Brain microvascular endothelial cell (primary cell): Measurements from ENCODE around the gene CFB.

Experiments
- DNase-seq: peaks from one replicate; pipeline ENCODE4 v3.0.0-alpha.2; 2020
- H3K27ac ChIP-seq: fragments of 250-450 bp; sonication (Bioruptor Pico); 2 replicates; pipeline ENCODE4 v1.5.1; 2020; ENCODE audit warnings: mild to moderate bottlenecking, moderate library complexity
- H3K27me3 ChIP-seq: fragments of 250-450 bp; sonication (Bioruptor Pico); replicated peaks from 2 replicates; pipeline ENCODE4 v1.5.1; 2020; ENCODE audit warnings: mild to moderate bottlenecking
- H3K36me3 ChIP-seq: fragments of 250-450 bp; sonication (Bioruptor Pico); replicated peaks from 2 replicates; pipeline ENCODE4 v1.5.1; 2020; ENCODE audit warnings: mild to moderate bottlenecking
- H3K4me3 ChIP-seq: 2 replicates; pipeline ENCODE4 v1.5.1; 2011; ENCODE audit warnings: low read depth, mild to moderate bottlenecking, control low read depth, low read length, moderate library complexity
- CTCF ChIP-seq: IDR thresholded peaks from 2 replicates; pipeline ENCODE4 v1.5.1; 2011; ENCODE audit warnings: low read depth, mild to moderate bottlenecking, moderate library complexity, low read length, control low read depth, inconsistent platforms; ENCODE audit errors: missing control alignments
- in situ Hi-C: cut with HindIII; loops from 2 replicates; pipeline ENCODE4 v1.10.0; 2017; ENCODE audit warnings: low sequenced_read_pairs, low pct_ligation_motif_present

CFB gene

DNA sequence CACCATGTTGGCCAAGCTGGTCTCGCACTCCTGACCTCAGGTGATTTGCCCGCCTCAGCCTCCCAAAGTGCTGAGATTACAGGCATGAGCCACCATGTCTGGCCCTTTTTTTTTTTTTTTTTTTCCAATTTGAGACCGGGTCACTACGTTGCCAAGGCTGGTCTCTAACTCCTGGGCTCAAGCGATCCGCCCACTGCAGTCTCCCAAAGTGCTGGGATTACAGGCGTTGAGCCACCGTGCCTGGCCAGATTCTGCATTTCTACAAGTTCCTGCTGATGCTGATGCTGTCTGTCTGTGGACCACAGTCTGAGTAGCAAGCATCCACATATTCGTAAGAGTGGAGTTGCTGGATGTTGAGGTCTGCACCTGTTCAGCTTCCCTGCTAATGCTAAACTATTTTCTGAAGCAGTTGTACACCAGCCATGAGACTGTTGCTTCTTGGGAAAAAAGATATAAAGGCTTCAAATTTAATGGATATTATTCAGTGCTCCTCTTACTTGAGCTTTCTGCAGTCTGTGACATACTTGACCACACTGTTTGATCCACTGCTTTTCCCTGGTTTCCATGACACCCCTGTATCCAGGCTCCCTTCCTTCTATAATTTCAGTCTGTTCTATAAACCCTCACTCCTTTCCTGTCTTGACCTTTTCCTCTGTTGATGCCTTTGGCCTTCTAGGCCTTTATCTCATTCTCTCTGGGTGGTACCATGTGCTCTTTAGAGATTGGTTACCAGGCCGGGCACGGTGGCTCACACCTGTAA is 33.9 kb upstream of the CFB start:
- Histone ChIP-seq H3K27ac (peak overlapping the region; percentile 97), H3K27me3 (no peaks in the 10 kb centered on the region), H3K36me3 (no peaks in the 10 kb centered on the region), H3K4me3 (no peak overlapping the region)
- in situ Hi-C loops = no loop called here
- no peak for DNase-seq
- TF ChIP-seq CTCF = no peak

- DNase-seq = no peak
- H3K27me3 ChIP-seq = no peaks in the 10 kb centered on the region
- no peak overlapping the region for H3K27ac ChIP-seq
- no peaks in the 10 kb centered on the region for H3K36me3 ChIP-seq
- H3K4me3 ChIP-seq = no peak overlapping the region
- TF ChIP-seq CTCF = no peak
- in situ Hi-C loops = no loop called here
Measured at GRCh38 chr6:31915351-31915750, 30.5 kb upstream of the CFB start.

GRCh38 chr6:31915756-31916155 is 30.1 kb upstream of the CFB start:
- no peak for DNase-seq
- Histone ChIP-seq H3K4me3 (no peak overlapping the region), H3K36me3 (no peaks in the 10 kb centered on the region), H3K27ac (no peak overlapping the region), H3K27me3 (no peaks in the 10 kb centered on the region)
- TF ChIP-seq CTCF = no peak
- in situ Hi-C loops = no loop called here

GRCh38 chr6:31918069-31918720 is 27.7 kb upstream of the CFB start:
- no peaks in the 10 kb centered on the region for H3K36me3 ChIP-seq
- H3K27me3 ChIP-seq = no peaks in the 10 kb centered on the region
- no peak for DNase-seq
- no peak overlapping the region for H3K27ac ChIP-seq
- in situ Hi-C loops = no loop called here
- no peak for TF ChIP-seq CTCF
- no peak overlapping the region for H3K4me3 ChIP-seq

DNA sequence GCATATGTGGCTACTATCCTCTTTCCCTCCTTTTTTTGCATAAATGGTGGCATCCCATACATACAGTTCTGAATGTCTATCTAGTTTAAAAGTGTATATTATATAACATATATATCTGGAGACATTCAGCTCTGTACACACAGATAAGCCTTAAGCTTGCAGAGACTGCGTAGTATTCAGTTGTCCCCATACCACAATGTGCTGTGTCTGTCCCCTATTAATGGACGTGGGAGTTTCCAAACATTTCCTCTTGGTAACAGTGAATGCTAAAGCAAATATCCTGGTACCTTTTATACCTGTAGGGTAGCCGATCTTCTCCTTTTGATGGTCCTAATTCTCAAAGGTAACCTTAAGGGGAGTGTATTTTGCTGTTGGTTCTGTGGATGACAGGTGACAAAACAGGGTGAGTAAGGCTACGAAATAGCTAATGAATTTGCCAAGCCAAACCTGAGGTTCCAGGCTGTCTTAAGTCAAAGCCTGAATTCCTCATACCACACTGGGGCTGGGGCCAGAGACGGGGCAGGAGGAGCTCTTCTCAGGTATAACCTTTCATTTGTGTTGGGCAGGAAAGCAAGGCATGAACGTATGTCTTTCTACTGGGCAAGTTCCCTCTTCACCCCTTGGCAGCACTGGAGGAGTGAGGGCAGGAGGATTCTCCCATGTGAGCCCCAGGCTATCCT is 26.1 kb upstream of the CFB start:
- in situ Hi-C loops = no loop called here
- Histone ChIP-seq H3K36me3 (no peaks in the 10 kb centered on the region), H3K27ac (no peak overlapping the region), H3K27me3 (no peaks in the 10 kb centered on the region), H3K4me3 (no peak overlapping the region)
- no peak for TF ChIP-seq CTCF
- DNase-seq = no peak
